Muscle layer of colon (tissue), 2 donors: Measurements from ENCODE around the gene ID3.

Source experiments
- H3K27ac ChIP-seq: one replicate; pipeline ENCODE4 v1.7.0; 2013; ENCODE audit warnings: low read depth, mild to moderate bottlenecking, low read length, moderate library complexity
- H3K27me3 ChIP-seq, 2 donors: one replicate each; pipeline ENCODE4 v1.7.0; 2013; ENCODE audit warnings: low read length in 2 of 2, mild to moderate bottlenecking in 2 of 2; ENCODE audit not compliant: insufficient read depth in 2 of 2, control insufficient read depth in 1 of 2
- H3K36me3 ChIP-seq: one replicate; pipeline ENCODE4 v1.7.0; 2013; ENCODE audit warnings: mild to moderate bottlenecking, low read length; ENCODE audit not compliant: insufficient read depth
- H3K4me1 ChIP-seq: one replicate; pipeline ENCODE4 v1.7.0; 2013; ENCODE audit warnings: mild to moderate bottlenecking, low read length; ENCODE audit not compliant: insufficient read depth
- H3K4me3 ChIP-seq, 2 donors: one replicate each; pipeline ENCODE4 v1.7.0; 2013; ENCODE audit warnings: low read length in 2 of 2, low read depth in 1 of 2, mild to moderate bottlenecking in 1 of 2, moderate library complexity in 1 of 2
- H3K9ac ChIP-seq: one replicate; pipeline ENCODE4 v1.7.0; 2013; ENCODE audit warnings: low read length
- H3K9me3 ChIP-seq: one replicate; pipeline ENCODE4 v1.7.0; 2013; ENCODE audit warnings: mild to moderate bottlenecking, low read length
- donor health status: abdominal sarcoma.
- donor health status: Adenocarcinoma of cecum.

Gene ID3

DNA sequence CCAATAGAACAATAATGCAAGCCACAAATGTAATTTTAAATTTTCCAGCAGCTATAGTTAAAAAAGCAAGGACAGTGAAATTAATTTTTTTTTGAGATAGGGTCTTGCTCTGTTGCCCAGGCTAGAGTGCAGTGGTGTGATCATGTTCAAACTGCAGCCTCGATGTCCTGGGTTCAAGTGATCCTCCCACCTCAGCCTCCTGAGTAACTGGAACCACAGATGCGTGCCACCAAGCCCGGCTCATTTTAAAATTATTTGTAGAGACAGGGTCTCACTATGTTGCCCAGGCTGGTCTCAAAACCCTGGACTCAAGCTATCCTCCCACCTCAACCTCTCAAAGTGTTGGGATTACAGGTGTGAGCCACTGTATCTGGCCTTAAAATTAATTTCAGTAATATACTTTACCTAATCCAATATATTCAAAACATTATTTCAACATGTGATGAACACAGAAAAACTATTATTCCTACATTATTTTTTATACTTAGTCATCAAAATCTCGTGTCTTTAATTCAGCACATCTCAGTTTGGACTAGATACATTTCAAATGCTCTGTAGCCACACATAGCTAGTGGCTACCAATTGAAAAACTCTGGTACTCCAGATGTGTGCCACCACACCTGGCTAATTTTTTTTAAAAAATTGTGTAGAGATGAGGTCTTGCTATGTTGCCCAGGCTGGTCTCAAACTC, 10.8 kb upstream of the ID3 start:
- Histone ChIP-seq H3K27me3 (no peaks in the 10 kb centered on the region), H3K4me3 (no peak overlapping the region), H3K9me3 (no peaks in the 10 kb centered on the region), H3K27ac (no peak overlapping the region), H3K36me3 (no peaks in the 10 kb centered on the region), H3K4me1 (peaks cover 8% of the 10 kb centered on the region), H3K9ac (no peak overlapping the region)

DNA sequence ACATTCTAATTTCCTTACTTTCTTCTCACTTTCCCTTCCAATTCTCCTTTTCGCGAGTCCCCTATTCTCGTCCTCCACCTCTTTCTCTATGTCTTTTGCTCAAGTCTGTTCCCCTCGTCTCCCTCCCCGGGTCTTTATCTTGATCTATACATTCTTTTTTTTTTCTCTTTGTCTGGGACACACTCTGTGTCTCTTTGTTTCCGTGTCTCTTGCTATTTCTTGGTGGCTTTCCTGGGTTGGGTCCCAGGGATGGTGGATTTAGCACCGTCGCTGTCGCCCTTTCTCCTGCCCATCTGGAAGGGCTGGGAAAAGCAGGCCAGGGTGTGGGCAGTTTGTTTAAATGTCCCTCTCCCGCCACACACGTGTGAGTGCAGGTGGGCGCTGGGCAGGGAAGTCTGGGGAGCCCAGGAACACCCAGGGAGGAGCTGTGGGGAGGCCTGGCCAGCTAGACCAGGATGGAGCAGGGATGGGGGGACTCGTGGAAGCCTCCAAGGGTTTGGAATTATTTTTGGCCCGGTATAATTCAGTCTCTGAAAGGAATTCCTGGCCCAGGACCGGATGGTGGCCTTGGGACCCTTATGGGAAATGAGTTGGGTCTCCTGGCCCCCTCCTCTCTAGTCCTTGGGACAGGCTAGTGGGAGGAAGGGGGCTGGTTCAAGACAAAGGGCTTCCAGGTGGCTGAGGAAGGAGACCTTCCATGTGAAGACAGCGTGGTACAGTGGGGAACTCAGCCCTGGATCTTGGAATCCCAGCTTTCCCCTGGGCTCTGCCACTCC, 9.5 kb upstream of the ID3 start:
- H3K4me1 ChIP-seq = peaks cover 10% of the 10 kb centered on the region

DNA sequence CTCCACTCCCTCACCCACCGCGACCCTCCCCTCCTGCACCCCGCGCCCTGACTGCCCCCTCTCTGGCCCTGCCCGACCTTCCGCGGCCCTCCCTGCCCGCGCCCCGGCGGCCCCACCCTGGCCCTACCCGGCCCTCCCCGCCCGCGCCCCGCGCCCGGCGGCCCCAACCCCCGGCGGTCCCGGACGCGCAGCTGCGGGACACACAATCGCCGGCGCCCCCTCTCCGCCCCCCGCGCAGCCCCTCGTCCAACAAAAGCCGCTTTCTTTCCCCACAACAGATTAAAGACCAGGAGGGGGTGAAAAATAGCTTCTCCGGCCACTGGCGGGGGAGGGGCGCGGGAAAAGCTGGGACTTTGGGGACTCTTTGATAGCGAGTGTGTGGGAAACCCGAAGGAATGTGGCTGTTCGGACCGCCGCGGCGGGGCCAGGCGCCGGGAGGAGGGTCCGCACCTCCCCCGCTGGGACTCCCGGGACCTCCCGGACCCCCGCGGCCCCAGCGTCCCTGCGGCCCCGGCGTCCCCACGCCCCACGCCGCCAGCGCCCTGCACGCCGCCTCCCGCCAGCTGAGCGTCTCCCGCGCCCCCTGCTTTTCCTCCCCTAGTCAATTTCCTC, 8.8 kb upstream of the ID3 start:
- Histone ChIP-seq H3K9me3 (no peaks in the 10 kb centered on the region), H3K4me3 (peak overlapping the region; percentile 62 to 73), H3K27ac (peak overlapping the region; percentile 8), H3K27me3 (no peaks in the 10 kb centered on the region), H3K4me1 (peaks cover 16% of the 10 kb centered on the region), H3K36me3 (no peaks in the 10 kb centered on the region), H3K9ac (no peak overlapping the region)

More for the DNA sequence above, 9.5 kb upstream of the ID3 start:
- Histone ChIP-seq H3K9me3 (no peaks in the 10 kb centered on the region), H3K36me3 (no peaks in the 10 kb centered on the region), H3K27me3 (no peaks in the 10 kb centered on the region), H3K9ac (no peak overlapping the region), H3K4me3 (peak overlapping the region; percentile 62 to 73), H3K27ac (peak overlapping the region; percentile 8)

DNA sequence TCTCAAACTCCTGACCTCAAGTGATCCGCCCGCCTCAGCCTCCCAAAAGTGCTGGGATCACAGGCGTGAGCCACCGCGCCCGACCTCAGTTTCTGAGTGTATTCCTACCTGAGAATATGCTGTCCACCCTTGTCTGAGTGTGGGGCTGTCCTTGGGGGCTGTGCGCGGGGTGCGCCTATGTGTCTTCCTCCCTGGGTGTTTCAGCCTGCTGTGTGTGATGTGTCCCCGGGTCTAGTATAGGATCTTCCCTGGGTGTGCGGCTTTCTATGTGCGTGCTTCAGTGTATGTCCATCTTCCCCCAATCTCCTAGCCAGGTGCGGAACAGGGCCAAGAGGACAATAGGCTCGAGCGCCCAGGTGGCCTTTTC, 8.3 kb upstream of the ID3 start:
- Histone ChIP-seq H3K4me3 (peak overlapping the region in 1 of 2 donors; percentile 73), H3K36me3 (no peaks in the 10 kb centered on the region), H3K27ac (no peak overlapping the region), H3K9ac (no peak overlapping the region), H3K9me3 (no peaks in the 10 kb centered on the region), H3K27me3 (no peaks in the 10 kb centered on the region), H3K4me1 (peaks cover 21% of the 10 kb centered on the region)

DNA sequence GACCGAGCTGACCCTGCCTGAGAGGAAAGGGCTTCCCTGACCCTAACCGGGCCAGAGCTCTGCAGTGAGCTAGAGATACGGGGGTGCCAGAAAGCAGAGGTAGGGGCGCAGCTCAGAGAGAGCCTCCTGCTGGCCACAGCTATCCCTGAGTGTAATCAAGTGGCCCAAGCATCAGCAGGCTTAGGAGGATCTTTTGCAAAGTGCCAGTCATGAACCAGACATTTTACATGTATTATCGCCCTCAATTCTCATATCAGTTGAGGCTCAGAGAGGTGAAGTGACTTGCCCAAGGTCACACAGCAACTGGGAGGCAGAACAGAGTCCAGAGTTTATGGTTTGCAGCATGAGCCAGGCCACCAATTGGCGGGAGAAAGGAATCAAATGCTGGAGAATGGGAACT, 7.0 kb upstream of the ID3 start:
- Histone ChIP-seq H3K9ac (no peak overlapping the region), H3K9me3 (no peaks in the 10 kb centered on the region), H3K27ac (no peak overlapping the region), H3K36me3 (no peaks in the 10 kb centered on the region), H3K27me3 (no peaks in the 10 kb centered on the region), H3K4me1 (peaks cover 30% of the 10 kb centered on the region), H3K4me3 (no peak overlapping the region)

DNA sequence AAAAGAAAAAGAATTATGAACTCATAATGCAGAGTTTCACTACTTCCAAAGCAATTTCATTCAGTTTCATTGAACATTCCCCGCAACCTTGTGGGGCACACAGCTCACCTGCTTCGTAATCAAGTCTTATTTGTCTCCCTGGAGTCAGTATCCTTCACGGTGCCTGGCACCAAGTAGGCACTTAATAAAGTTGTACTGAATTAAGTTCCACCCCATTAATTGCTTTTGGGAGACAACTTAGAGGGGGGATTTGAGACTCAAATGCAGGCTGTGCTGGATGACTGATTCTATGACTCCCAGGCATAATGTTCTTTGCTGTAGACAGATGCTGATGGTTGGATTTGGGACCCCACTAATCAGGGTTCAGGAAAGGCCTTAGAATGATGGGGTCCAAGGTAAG, 6.5 kb upstream of the ID3 start:
- H3K27me3 ChIP-seq = no peaks in the 10 kb centered on the region
- H3K9me3 ChIP-seq = no peaks in the 10 kb centered on the region
- H3K9ac ChIP-seq = no peak overlapping the region
- H3K4me1 ChIP-seq = peaks cover 36% of the 10 kb centered on the region
- no peak overlapping the region for H3K4me3 ChIP-seq
- H3K36me3 ChIP-seq = no peaks in the 10 kb centered on the region
- H3K27ac ChIP-seq = no peak overlapping the region

DNA sequence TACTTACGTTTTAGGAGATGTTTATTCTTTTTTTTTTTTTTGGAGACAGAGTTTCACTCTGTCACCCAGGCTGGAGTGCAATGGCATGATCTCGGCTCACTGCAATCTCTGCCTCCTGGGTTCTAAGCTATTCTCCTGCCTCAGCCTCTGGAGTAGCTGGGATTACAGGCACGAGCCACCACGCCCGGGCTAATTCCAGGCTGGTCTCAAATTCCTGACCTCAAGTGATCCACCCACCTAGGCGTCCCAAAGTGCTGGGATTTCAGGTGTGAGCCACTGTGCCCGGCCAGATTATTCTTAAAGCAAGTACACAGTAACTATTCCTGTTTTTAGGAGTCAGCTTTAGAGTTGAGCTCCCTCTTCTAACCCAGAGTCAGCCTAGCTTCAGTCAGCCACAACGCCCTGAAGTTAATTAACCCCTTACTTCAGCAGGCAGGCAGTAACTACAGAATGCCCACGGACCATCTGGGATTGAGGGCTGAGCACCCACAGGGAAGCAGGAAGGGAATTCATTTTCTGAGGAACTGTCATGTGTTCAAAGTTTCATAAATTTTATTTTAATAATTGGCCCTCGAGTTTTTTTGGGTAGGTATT, 5.3 kb upstream of the ID3 start:
- Histone ChIP-seq H3K27me3 (no peaks in the 10 kb centered on the region), H3K4me3 (no peak overlapping the region), H3K9ac (no peak overlapping the region), H3K27ac (peak overlapping the region; percentile 82), H3K9me3 (no peaks in the 10 kb centered on the region), H3K36me3 (no peaks in the 10 kb centered on the region), H3K4me1 (peaks cover 47% of the 10 kb centered on the region)

DNA sequence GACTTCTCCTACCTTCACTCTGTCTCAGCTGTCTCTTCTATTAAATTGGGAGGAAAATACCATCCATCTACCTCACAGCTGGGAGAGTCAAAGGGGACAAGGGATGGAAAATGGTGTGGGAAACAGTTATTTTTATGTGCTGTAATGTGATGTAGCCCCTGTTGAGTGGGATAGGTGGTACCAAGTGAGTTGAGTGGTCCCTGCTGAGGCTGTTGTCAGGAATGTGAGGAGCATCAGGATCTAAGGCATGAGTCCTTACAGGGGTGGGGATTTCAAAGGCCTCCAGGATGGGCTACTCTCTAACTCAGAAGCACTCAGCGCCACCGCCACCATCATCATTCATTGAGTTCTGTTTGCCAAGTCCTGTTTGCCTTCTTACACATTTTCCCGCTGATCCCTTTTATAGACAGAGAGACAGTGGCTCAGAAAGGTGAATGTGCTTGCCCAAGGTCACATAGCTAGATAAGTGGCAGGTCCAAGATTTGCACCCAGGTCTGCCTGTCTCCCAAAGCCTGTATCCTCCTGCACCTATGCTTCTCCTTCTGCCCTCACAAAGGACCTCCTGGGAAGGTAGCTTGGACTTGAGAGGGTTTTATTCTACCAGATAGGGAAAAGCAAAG, 4.6 kb upstream of the ID3 start:
- H3K9ac ChIP-seq = no peak overlapping the region
- H3K4me1 ChIP-seq = peaks cover 46% of the 10 kb centered on the region

DNA sequence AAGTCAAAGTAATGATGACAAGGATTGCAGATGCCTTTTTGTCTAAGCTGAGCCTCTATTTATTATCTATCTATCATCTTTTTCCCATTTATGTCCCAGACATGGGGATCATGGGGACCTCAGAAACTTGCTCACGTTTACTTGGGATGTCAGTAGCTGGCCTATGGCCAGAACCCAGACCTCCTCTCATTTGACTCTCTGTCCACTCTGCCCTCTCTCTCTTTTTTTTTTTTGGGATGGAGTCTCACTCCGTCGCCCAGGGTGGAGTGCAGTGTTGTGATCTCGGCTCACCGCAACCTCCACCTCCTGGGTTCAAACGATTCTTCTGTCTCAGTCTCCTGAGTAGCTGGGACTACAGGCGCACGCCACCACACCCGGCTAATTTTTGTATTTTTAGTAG, 3.7 kb upstream of the ID3 start:
- no peaks in the 10 kb centered on the region for H3K27me3 ChIP-seq
- peaks cover 47% of the 10 kb centered on the region for H3K4me1 ChIP-seq
- H3K36me3 ChIP-seq = no peaks in the 10 kb centered on the region
- H3K27ac ChIP-seq = peak overlapping the region; percentile 82
- H3K9ac ChIP-seq = no peak overlapping the region
- no peak overlapping the region for H3K4me3 ChIP-seq
- H3K9me3 ChIP-seq = no peaks in the 10 kb centered on the region

More for the DNA sequence above, 4.6 kb upstream of the ID3 start:
- H3K27ac ChIP-seq = peak overlapping the region; percentile 82
- H3K9me3 ChIP-seq = no peaks in the 10 kb centered on the region
- no peaks in the 10 kb centered on the region for H3K36me3 ChIP-seq
- no peaks in the 10 kb centered on the region for H3K27me3 ChIP-seq
- H3K4me3 ChIP-seq = no peak overlapping the region

DNA sequence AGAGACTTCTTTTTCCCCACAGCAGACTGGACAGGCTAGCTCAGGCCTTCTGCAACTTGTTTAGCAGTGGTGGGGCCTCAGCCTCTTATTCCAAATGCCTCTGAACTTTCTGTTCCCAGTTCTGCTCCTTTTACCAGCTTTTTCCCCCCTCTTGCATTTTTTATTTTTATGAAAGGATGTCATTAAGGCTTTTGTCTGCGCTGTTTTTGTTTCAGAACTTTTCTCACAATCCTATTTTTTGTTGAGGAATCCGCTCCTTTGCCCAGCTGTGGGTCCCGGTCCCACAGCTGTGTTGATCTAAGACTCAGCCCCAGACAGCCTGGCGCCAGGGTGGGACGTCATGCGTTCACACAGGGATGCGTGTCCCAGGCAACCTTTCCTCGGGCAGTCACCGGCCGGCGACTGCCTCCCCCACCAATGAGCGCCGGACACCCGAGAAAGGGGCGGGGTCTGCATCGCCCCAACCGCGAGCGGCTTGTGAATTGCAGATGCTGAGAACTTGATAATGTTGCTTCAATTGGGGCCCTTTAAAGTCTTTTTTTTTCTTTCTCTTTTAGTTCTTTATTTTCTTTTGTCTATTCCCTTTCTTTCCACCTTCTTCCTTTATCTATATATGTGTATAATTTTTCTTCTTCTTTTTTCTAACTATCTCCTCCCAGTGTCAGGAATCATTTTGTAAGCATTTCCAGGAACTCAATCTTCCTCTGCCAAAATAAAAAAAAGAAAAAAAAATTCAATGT, 3.0 kb upstream of the ID3 start:
- no peaks in the 10 kb centered on the region for H3K9me3 ChIP-seq
- H3K27me3 ChIP-seq = no peaks in the 10 kb centered on the region
- peaks cover 51% of the 10 kb centered on the region for H3K4me1 ChIP-seq
- peak overlapping the region; percentile 13 for H3K9ac ChIP-seq
- H3K4me3 ChIP-seq = peak overlapping the region in 1 of 2 donors; percentile 36
- peak overlapping the region; percentile 82 for H3K27ac ChIP-seq
- H3K36me3 ChIP-seq = peaks cover 4% of the 10 kb centered on the region

DNA sequence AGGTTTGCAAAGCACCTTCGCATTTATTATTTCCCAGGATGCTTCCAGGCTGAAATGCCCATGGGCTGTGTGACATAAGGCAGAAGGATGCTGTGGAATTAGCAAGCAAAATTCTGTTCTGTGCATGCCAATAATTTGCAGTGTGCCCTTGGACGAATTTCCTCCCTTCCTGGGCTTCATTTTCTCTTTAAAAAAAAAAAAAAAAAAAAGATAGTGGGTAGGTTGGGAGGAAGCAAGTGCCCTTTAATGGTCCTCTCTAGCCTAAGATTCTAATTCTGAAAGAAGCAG, 2.5 kb upstream of the ID3 start:
- H3K9ac ChIP-seq = peak overlapping the region; percentile 13
- no peaks in the 10 kb centered on the region for H3K9me3 ChIP-seq
- peaks cover 57% of the 10 kb centered on the region for H3K4me1 ChIP-seq
- H3K36me3 ChIP-seq = peaks cover 9% of the 10 kb centered on the region
- H3K4me3 ChIP-seq = peak overlapping the region in 1 of 2 donors; percentile 36
- H3K27me3 ChIP-seq = no peaks in the 10 kb centered on the region
- H3K27ac ChIP-seq = peak overlapping the region; percentile 82
